Keratinocyte (primary cell): ENCODE measurements around the gene PPID.

Source experiments
- EZH2 ChIP-seq: IDR thresholded peaks from one replicate; pipeline ENCODE4 v1.6.1; 2012; ENCODE audit warnings: inconsistent platforms, mild to moderate bottlenecking, low read length, moderate library complexity
- TF ChIP-seq, protein P1 (sequence below), 3 experiments: IDR thresholded peaks in 1 of 3; conservative IDR thresholded peaks in 1 of 3; optimal IDR thresholded peaks in 1 of 3; 2 replicates in 2 of 3; 3 replicates in 1 of 3; pipeline versions ENCODE3 to v1.5.1; 2011; ENCODE audit warnings: low read length in 3 of 3, mild to moderate bottlenecking in 3 of 3, moderate library complexity in 2 of 3, control low read depth in 1 of 3, inconsistent platforms in 1 of 3; ENCODE audit not compliant: insufficient read depth in 2 of 3; ENCODE audit errors: extremely low read depth in 1 of 3

GRCh38 chr4:158769175-158769921, 46.2 kb upstream of the PPID start:
- no peak for TF ChIP-seq EZH2
- TF ChIP-seq, protein P1, sequence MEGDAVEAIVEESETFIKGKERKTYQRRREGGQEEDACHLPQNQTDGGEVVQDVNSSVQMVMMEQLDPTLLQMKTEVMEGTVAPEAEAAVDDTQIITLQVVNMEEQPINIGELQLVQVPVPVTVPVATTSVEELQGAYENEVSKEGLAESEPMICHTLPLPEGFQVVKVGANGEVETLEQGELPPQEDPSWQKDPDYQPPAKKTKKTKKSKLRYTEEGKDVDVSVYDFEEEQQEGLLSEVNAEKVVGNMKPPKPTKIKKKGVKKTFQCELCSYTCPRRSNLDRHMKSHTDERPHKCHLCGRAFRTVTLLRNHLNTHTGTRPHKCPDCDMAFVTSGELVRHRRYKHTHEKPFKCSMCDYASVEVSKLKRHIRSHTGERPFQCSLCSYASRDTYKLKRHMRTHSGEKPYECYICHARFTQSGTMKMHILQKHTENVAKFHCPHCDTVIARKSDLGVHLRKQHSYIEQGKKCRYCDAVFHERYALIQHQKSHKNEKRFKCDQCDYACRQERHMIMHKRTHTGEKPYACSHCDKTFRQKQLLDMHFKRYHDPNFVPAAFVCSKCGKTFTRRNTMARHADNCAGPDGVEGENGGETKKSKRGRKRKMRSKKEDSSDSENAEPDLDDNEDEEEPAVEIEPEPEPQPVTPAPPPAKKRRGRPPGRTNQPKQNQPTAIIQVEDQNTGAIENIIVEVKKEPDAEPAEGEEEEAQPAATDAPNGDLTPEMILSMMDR (optimal IDR thresholded peaks at IDR 0.05 in 1 of 3, IDR thresholded peaks at IDR 0.05 in 1 of 3, conservative IDR thresholded peaks at IDR 0.05 in 1 of 3; ENCODE audit: extremely low read depth in 1 of 3, insufficient read depth in 2 of 3, low read length in 3 of 3), result no peak
